Hematopoietic multipotent progenitor cell treated with erythropoietin and hydrocortisone succinate and interleukin-3 and kit ligand, for 15 days (in vitro differentiated cells): ENCODE measurements around the gene PATJ.
"Not testable (repeated sequence)": the region's sequence is repeated elsewhere in the genome, so short reads cannot be mapped to it uniquely, and the experiment has no call there.

Source experiments
- DNase-seq: peaks from one replicate; pipeline ENCODE4 v3.0.0-alpha.2; 2015; ENCODE audit warnings: low spot score

PATJ gene

DNA sequence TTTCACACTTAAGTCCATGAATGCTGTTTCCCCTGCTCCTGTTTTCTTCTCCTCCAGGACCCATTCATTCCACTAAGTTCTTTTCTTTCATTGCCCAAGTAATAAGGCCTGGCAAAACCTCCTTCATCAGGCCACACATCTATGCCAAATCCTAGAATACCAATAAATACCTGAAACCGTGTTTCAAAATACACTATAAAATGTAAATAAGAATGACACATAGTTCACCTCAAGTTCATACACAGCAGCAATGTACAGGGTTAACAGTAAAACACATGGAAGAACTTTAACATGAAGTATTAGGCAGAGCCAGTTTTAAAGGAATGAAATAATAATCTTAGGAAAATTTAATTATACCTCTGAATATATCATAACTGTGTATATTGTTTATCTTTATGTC, 365.6 kb downstream of the PATJ start:
- DNase-seq = no peak

GRCh38 chr1:62109124-62109523, 366.8 kb downstream of the PATJ start:
- DNase-seq = no peak

DNA sequence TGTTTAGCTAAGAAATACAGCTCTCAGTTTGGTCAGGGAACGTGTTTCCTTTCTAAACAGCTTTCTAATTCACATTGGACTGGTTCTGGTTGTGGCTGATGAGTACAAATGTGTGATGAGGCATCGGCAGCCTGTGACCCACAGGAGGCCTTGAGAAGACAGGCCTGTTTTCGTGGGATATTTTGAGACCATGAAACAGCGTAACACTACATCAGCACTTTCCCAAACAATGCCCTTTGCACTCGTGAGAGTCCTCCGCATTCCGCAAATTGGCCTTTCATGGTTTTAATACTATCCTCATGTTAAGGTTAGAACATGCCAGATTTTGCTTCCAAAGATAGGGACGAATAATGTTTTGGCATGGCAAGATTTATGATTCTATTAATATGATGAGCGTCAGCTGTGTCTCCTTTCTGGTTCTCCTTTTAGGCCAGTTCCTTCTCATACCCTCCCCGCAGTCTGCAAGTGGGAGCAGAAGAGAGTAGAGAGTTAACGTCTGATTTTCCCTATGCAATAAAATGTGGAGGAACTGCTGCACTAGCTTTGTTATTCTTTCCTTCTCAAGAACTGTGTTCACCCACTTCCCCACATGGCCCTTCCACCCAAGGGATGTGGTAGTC, 368.0 kb downstream of the PATJ start:
- DNase-seq = no peak

DNA sequence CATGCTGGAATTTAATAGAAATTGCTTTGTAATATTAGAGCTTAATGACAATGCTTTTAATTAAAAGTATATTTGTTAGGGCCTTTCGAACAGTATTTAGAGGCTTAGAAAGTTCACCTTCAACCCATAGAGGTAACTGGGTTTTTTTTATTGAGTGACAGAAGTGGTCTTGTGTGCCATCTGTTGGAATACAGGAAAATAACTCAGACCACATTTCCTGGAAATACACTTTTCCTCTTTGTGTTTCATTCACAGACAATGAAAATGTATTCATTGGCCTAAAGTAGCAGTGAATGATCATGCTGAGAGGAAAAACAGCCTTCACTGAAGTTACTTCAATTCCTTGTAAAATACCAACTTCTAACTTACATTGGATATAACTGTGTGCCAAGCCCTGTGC, 368.8 kb downstream of the PATJ start:
- no peak for DNase-seq

- no peak for DNase-seq
These were observed 371.2 kb downstream of the PATJ start for GRCh38 chr1:62113507-62113906.

DNA sequence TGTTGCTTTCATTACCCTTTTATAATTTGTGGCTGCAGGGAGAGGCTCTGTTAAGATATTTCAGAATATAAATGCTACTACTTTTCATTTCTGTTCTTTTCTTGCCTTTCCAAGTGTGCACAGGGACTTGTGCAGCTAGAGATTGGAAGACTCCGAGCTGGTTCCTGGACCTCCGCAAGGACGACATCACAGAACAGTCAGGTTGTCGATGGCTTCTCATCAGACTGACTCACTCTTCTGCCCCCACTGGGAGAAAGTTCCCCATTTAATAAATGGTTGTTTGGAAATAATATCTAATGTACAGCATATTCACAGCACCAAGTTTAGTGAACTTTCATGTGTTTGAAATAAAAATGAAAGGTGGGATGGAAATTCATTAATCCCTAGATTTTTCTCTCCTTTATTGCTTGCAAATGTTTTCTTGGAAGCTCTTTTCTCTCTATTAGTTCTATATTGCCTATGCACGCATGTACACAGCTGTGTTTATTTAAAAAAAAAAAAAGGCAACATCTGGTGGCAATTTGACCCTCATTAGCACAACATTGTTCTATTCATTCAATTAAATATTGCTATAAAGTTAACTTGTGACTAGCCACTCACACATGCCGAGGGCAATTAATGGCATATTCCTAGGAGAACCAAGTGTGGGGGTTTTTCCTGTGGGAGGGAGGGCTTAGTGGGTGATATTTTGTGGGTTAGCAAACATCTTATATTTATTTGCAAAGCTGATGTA, 374.9 kb downstream of the PATJ start:
- DNase-seq = no peak

DNA sequence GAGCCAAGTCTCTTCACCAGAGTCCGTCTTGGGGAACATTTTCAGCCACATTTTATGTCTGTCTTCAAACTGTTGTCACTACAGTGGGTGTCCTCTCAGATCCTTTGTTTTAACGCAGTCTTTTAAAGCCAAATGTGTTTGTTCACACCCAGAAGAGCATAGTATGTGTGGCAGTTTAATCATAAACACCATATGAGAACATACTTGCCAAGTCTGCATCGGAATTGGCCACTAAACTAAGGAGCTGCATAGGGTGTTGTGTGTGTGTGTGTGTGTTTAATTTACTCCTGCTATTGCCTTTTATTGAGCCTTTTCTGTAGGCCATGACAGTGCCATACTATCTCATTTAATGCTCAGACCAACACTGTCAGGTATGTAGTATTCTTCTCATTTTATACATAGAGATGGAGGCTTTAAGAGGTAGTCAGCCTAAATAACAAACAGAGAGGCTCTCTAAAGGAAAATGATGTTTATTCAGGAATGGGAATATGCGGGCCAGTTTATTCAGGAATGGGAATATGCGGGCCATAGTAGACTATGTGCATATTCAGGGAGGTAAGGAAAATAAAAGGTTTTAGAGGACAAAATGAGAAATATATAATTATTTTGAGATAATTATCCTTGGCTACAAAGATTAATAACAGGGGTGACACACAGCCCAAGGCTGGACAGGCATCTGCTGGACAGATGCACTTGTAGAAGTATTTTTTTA, 384.5 kb downstream of the PATJ start:
- no peak for DNase-seq

DNA sequence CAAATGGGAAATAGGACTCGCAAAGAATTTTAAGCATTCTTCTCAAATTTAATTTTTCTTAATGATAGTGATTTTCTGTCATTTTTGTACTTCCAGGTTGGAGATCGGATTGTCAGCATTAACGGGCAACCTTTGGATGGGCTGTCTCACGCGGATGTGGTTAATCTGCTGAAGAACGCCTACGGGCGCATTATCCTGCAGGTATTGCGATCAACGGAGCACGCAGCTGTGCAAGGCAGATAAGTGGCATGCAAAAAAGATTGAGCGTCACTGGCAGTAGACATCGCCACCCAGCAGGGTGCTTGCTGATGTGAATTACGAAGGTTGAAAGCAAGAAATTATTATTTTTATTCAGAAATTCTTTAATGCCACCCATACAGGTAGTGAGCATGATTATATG, 386.5 kb downstream of the PATJ start:
- no peak for DNase-seq

- peak; percentile 14 for DNase-seq
These were observed 388.9 kb downstream of the PATJ start for GRCh38 chr1:62131093-62131725.

DNA sequence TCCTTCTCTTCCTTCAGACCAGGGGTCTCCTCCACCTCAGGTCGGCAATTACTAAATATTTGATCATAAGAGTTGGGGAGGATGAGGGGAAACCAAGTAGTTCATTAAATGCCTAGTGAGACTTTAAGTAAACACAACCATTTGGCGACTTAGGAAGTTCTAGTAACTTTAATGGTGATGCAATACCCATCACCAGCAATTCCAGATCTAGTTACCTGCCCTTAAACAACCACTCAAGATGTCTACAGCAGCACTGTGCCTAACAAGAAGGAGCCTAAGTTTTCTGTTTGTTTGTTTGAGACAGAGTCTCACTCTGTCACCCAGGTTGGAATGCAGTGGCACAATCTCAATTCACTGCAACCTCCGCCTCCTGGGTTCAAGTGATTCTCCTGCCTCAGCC, 395.7 kb downstream of the PATJ start:
- DNase-seq = no peak

DNA sequence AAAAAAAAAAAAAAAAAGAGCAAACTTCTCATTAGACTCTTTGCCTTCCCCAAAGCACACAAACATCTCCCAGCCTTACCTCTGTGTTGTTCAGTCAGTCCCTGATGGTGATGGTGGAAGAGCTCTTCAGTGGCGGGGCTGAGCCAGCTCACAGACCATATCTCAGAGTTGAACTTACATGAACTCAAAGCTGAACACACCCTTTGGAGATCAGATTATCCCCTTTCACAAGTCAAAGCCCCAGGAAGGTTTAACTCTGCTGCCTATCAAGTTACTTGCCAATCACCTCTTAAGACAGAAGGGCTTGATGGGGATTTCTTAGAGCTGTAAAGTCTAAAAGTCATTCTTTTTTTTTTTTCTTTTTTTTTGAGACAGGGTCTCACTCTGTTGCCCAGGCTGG, 397.1 kb downstream of the PATJ start:
- no peak for DNase-seq

GRCh38 chr1:62140666-62141065, 398.4 kb downstream of the PATJ start:
- no peak for DNase-seq

- DNase-seq = no peak
These were observed 400.2 kb downstream of the PATJ start for GRCh38 chr1:62142496-62142895.

- peak; percentile 21 for DNase-seq
These were observed 402.1 kb downstream of the PATJ start for GRCh38 chr1:62144238-62144831.

- DNase-seq = no peak
These were observed 417.7 kb downstream of the PATJ start for GRCh38 chr1:62159940-62160348.

GRCh38 chr1:62161711-62162110, 419.4 kb downstream of the PATJ start:
- no peak for DNase-seq

DNA sequence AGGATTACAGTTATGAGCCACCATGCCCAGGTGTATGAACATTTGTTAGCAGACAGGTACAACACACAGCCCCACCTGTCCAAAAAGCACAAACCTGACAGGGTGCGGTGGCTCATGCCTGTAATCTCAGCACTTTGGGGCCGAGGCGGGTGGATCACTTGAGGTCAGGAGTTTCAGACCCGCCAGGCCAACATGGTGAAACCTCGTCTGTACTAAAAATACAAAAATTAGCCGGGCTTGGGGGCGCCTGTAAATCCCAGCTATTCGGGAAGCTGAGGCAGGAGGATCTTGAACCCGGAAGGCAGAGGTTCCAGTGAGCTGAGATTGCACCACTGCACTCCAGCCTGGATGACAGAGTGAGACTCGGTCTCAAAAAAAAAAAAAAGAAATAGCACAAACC, 428.1 kb downstream of the PATJ start:
- DNase-seq = not testable (repeated sequence)

DNA sequence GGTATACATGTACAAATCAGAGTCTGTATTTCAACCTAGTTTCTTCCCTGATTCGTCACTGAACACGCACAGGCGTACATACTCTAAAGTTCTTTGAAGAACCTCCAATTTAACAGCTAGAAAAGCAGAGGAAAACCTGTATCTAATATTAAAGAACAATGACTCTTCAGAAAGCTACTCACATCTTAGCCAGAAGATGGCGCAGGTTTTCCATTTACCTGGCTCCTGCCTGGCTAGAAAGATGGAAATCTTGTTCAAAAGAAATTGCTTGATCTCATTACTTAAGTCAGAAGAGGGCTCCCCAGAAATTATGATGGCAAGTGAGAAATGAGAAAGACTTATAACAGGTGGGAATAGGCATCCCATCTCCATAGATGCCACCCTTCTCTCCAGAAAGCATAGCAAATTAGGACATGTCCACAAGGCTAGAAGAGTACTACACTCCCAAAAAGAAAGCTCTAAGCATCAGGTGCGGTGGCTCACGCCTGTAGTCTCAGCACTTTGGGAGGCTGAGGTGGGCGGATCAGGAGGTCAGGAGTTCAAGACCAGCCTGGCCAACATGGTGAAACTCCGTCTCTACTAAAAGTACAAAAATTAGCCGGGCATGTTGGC, 433.4 kb downstream of the PATJ start:
- peak; percentile 20 for DNase-seq

DNA sequence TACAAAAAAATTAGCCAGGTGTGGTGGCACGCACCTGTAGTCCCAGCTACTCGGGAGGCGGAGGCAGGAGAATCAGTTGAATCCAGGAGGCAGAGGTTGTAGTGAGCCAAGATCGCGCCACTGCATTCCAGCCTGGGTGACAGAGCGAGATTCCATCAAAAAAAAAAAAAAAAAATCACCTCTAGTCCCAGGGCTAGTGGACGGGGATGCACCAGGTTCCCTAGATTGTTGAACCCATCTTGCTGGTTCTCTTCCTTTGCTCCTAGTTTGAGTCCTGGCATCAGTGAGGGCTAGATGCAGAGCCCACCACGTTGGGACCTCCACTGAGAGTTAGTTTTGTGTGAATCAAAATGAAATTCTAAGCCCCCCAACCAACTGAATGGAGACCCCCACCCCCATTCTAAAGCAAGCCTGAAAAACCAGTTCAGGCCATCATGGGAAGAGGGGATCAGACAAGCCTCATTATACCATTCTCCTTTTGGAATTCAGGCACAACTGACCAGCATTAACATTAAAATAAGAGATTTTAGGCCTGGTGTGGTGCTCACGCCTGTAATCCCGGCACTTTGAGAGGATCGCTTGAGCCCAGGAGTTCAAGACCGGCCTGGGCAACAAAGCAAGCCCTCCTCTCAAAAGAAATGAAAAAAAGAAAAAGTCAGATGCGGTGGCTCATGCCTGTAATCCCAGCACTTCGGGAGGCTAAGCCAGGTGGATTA, 434.5 kb downstream of the PATJ start:
- DNase-seq = no peak

GRCh38 chr1:62177621-62178020, 435.3 kb downstream of the PATJ start:
- no peak for DNase-seq

- no peak for DNase-seq
These were observed 436.1 kb downstream of the PATJ start for GRCh38 chr1:62178372-62178771.
